ENCODE data around the gene RAB12. TPM values are rescaled to one million over a fixed set of nuclear protein-coding genes. Genes with fewer than 3 reads are reported as not detected.
"Not testable (repeated sequence)": the region's sequence is repeated elsewhere in the genome, so short reads cannot be mapped to it uniquely, and the experiment has no call there.

The RAB12 gene
- polyA plus RNA-seq (ENCODE audit: insufficient read length in 4 of 4): 10 to 100 TPM; 46.6 to 52.0 (median 47.8) TPM

GRCh38 chr18:8608795-8609658, at the start of gene RAB12:
Gene RAB12, plus strand, starts transcription at chr18:8609437. Its CDS starts 3 bp downstream, at chr18:8609440.
- DNase-seq (ENCODE audit: low read depth in 4 of 4, low spot score in 3 of 4): peak in 3 of 4 donors; percentile 73 to 76 (median 73)

GRCh38 chr18:8559612-8560186, 49.5 kb upstream of the RAB12 start:
- DNase-seq (ENCODE audit: low read depth in 4 of 4, low spot score in 3 of 4): no peak

GRCh38 chr18:8561123-8561910, 47.9 kb upstream of the RAB12 start:
- DNase-seq (ENCODE audit: low read depth in 4 of 4, low spot score in 3 of 4): no peak

GRCh38 chr18:8562070-8562469, 47.2 kb upstream of the RAB12 start:
- no peak for DNase-seq (ENCODE audit: low read depth in 4 of 4, low spot score in 3 of 4)

- no peak for DNase-seq (ENCODE audit: low read depth in 4 of 4, low spot score in 3 of 4)
These were observed 46.3 kb upstream of the RAB12 start for GRCh38 chr18:8562919-8563318.

- DNase-seq (ENCODE audit: low read depth in 4 of 4, low spot score in 3 of 4): no peak
These were observed 37.8 kb upstream of the RAB12 start for GRCh38 chr18:8571399-8571798.

- DNase-seq (ENCODE audit: low read depth in 4 of 4, low spot score in 3 of 4): not testable (repeated sequence)
These were observed 35.5 kb upstream of the RAB12 start for GRCh38 chr18:8573766-8574165.

- DNase-seq (ENCODE audit: low read depth in 4 of 4, low spot score in 3 of 4): no peak
These were observed 24.4 kb upstream of the RAB12 start for GRCh38 chr18:8584798-8585197.

GRCh38 chr18:8586941-8587340, 22.3 kb upstream of the RAB12 start:
- DNase-seq (ENCODE audit: low read depth in 4 of 4, low spot score in 3 of 4): no peak

- DNase-seq (ENCODE audit: low read depth in 4 of 4, low spot score in 3 of 4): no peak
These were observed 13.8 kb upstream of the RAB12 start for GRCh38 chr18:8595445-8595844.

GRCh38 chr18:8601277-8602032, 7.8 kb upstream of the RAB12 start:
- no peak for DNase-seq (ENCODE audit: low read depth in 4 of 4, low spot score in 3 of 4)

GRCh38 chr18:8602040-8602439, 7.2 kb upstream of the RAB12 start:
- no peak for DNase-seq (ENCODE audit: low read depth in 4 of 4, low spot score in 3 of 4)

GRCh38 chr18:8602557-8602956, 6.7 kb upstream of the RAB12 start:
- DNase-seq (ENCODE audit: low read depth in 4 of 4, low spot score in 3 of 4): no peak

GRCh38 chr18:8603663-8604520, 5.3 kb upstream of the RAB12 start:
- no peak for DNase-seq (ENCODE audit: low read depth in 4 of 4, low spot score in 3 of 4)

- DNase-seq (ENCODE audit: low read depth in 4 of 4, low spot score in 3 of 4): no peak
These were observed 3.3 kb upstream of the RAB12 start for GRCh38 chr18:8605974-8606373.

- no peak for DNase-seq (ENCODE audit: low read depth in 4 of 4, low spot score in 3 of 4)
These were observed 1.2 kb upstream of the RAB12 start for GRCh38 chr18:8607776-8608742.

- no peak for DNase-seq (ENCODE audit: low read depth in 4 of 4, low spot score in 3 of 4)
These were observed 622 bp downstream of the RAB12 start for GRCh38 chr18:8609659-8610458.

GRCh38 chr18:8610459-8610851, 1.2 kb downstream of the RAB12 start:
- no peak for DNase-seq (ENCODE audit: low read depth in 4 of 4, low spot score in 3 of 4)

All from left renal pelvis (tissue), 4 donors.